K562 (cell line): ENCODE measurements around the gene INO80C. TPM values are rescaled to one million over a fixed set of nuclear protein-coding genes. Genes with fewer than 3 reads are reported as not detected.

Experiments
- CBX2 ChIP-seq: fragments of 200-600 bp; sonication (generic); IDR thresholded peaks from one replicate; pipeline ENCODE4 v1.6.1; 2012; ENCODE audit warnings: mild to moderate bottlenecking, low read length, inconsistent platforms; ENCODE audit not compliant: insufficient read depth, poor library complexity, severe bottlenecking
- COPS2 ChIP-seq: fragments of 450-650 bp; conservative IDR thresholded peaks from 2 replicates; pipeline ENCODE4 v1.6.1; 2016; ENCODE audit warnings: mild to moderate bottlenecking, moderate library complexity
- HDAC3 ChIP-seq: fragments of 450-650 bp; IDR thresholded peaks from 2 replicates; pipeline ENCODE4 v1.6.1; 2018; ENCODE audit warnings: borderline replicate concordance, mild to moderate bottlenecking, moderate library complexity; ENCODE audit not compliant: partially characterized antibody
- LEF1 ChIP-seq: fragments of 450-650 bp; IDR thresholded peaks from 2 replicates; pipeline ENCODE4 v1.6.1; 2016; ENCODE audit warnings: mild to moderate bottlenecking
- POLR2B ChIP-seq: fragments of 450-650 bp; IDR thresholded peaks from 2 replicates; pipeline ENCODE4 v1.6.1; 2018; ENCODE audit warnings: low read depth; ENCODE audit not compliant: partially characterized antibody
- STAT6 ChIP-seq: sonication (generic); formaldehyde crosslinking; IDR thresholded peaks from 2 replicates; pipeline ENCODE4 v1.8.1; 2023; ENCODE audit warnings: mild to moderate bottlenecking, missing genetic modification reagents
- ZNF318 ChIP-seq, 2 experiments: fragments of 450-650 bp; IDR thresholded peaks; 2 replicates each; pipeline ENCODE4 v1.6.1; 2016; ENCODE audit warnings: mild to moderate bottlenecking in 2 of 2, borderline replicate concordance in 1 of 2, low read depth in 1 of 2, moderate library complexity in 1 of 2
- ZNF766 ChIP-seq: fragments of 200-800 bp; sonication (Bioruptor generic); conservative IDR thresholded peaks from 2 replicates; pipeline ENCODE4 v1.6.1; 2016; ENCODE audit warnings: missing genetic modification characterization, missing compliant biosample characterization
- polyA plus RNA-seq, 8 experiments: library from polyadenylated mRNA; depleted of rRNA in 4 of 8; stranded (reverse) in 5 of 8; unstranded in 3 of 8; fragments of >200 nt; fragmentation: Nextera tagmentation in 2 of 8; fragmentation: Illumina TruSeq in 1 of 8; extraction: Ambion mirVana in 2 of 8; extraction: Trizol in 1 of 8; gene quantifications; 2 replicates each; pipeline versions ENCODE4 v1.2.1 to v1.2.3, GENCODE V29; 2011 to 2014; ENCODE audit warnings: inconsistent platforms in 1 of 8, missing spikeins in 1 of 8
- total RNA-seq, 7 experiments: library from RNA; depleted of rRNA in 6 of 7; stranded (reverse); fragments of >200 nt in 6 of 7; fragmentation: Illumina TruSeq in 2 of 7; extraction: Trizol in 2 of 7; gene quantifications; 2 replicates each; pipeline versions ENCODE4 v1.2.1 to v1.2.3, GENCODE V29; 2011 to 2021; ENCODE audit warnings: low replicate concordance in 1 of 7
- TF ChIP-seq, protein P1 (sequence below): fragments of 200-400 bp; formaldehyde crosslinking; IDR thresholded peaks from 2 replicates; pipeline ENCODE4 v1.6.1; 2017; ENCODE audit warnings: mild to moderate bottlenecking, low read depth, low read length, moderate library complexity

Gene INO80C
- total and polyA plus RNA-seq, 9 of the 15 experiments (the other 6 are each of a cell fraction or from before 2014, with no cell fraction given) = 14.3 to 53.3 (median 46.6) TPM

- TF ChIP-seq ZNF318 (IDR thresholded peaks at IDR 0.05; ENCODE audit: borderline replicate concordance in 1 of 2, low read depth in 1 of 2) (peak in 1 of 2 experiments; percentile 80; a peak in 2 of 4 replicates), HDAC3 (peak; percentile 66), ZNF766 (CRISPR knock-in tag) (0 out of 2 replicates have a peak, but pooled peaks have one; percentile 49), STAT6 (CRISPR knock-in tag) (no peak), POLR2B (no peak), COPS2 (no peak), CBX2 (no peak), LEF1 (peak; percentile 44; the same call in 1 of the 2 replicates)
- TF ChIP-seq, protein P1, sequence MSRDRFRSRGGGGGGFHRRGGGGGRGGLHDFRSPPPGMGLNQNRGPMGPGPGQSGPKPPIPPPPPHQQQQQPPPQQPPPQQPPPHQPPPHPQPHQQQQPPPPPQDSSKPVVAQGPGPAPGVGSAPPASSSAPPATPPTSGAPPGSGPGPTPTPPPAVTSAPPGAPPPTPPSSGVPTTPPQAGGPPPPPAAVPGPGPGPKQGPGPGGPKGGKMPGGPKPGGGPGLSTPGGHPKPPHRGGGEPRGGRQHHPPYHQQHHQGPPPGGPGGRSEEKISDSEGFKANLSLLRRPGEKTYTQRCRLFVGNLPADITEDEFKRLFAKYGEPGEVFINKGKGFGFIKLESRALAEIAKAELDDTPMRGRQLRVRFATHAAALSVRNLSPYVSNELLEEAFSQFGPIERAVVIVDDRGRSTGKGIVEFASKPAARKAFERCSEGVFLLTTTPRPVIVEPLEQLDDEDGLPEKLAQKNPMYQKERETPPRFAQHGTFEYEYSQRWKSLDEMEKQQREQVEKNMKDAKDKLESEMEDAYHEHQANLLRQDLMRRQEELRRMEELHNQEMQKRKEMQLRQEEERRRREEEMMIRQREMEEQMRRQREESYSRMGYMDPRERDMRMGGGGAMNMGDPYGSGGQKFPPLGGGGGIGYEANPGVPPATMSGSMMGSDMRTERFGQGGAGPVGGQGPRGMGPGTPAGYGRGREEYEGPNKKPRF = no peak
Measured at GRCh38 chr18:35506024-35506712, 8.4 kb upstream of the INO80C start (continued).
